NK-92 (cell line): ENCODE measurements around the gene PCK1.

Experiments
- DNase-seq: peaks from one replicate; lab custom pipeline; 2025; ENCODE audit not compliant: unreplicated experiment; lab: John Stamatoyannopoulos, UW

PCK1 gene

DNA sequence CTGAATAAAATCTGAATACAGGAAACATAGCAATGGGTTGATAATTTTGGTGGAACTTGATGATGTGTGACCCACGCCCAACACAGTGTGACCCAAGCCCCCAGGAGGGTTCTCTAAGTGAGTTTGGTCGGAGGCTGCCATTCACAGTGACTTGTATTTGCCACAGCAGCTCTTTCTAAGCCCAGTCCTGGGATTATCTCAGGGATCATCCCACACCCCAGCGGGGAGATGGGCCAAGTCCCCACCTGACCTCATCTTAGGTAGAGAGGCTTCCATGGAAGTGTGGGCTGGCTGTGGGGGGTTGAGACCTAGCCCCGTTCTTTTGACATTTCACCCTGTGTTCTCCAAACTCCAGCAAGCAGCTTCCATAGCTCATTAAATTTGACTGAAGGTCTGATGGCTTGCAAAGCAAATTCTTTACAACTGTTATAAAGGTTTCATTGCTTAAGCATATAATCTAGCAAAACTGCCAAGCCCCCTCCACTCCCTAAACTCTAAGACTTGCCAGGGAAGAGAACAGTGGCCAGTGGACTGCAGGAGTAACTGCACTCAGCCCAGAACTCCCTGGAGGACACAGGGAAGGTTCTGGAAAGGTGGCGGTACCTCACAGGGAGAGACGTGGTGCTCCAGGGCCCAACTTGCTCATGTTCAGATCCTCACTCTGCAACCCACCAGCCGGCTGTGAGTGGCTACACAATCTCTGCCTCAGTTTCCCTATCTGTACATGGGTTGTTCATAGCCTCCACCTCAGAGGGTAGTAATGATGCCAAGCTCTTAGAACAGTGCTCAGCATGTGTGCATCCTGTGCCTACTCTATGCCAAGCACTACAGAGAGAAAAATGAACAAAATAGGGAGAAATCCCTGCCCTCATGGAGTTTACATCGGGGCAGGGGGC, 1.0 kb upstream of the PCK1 start:
- no peak for DNase-seq

DNA sequence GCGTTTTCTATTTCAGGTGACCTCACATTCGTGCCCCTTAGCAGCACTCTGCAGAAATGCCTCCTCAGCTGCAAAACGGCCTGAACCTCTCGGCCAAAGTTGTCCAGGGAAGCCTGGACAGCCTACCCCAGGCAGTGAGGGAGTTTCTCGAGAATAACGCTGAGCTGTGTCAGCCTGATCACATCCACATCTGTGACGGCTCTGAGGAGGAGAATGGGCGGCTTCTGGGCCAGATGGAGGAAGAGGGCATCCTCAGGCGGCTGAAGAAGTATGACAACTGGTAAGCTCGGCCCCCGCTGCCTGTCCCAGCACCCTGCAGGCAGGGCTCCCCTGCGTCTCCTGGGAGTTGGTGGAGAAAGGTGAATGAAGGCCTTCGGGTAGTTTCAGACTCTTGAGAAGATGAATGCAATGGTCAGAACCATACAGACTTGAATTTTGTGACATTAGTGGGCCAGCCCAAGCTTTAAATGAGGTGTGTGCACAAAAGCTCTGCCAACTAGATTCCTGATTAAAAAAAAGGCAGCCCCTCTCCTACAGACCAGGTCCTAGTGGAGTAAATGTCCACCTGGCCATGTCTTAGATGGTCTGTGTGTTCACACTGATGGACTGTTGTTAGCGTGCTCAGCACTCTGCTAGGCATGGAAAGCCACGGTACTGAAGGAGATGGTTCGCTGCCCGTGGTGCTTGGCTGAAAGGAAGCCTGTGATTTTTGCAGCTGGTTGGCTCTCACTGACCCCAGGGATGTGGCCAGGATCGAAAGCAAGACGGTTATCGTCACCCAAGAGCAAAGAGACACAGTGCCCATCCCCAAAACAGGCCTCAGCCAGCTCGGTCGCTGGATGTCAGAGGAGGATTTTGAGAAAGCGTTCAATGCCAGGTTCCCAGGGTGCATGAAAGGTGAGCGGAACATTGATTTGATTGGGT, 708 bp downstream of the PCK1 start:
- no peak for DNase-seq

DNA sequence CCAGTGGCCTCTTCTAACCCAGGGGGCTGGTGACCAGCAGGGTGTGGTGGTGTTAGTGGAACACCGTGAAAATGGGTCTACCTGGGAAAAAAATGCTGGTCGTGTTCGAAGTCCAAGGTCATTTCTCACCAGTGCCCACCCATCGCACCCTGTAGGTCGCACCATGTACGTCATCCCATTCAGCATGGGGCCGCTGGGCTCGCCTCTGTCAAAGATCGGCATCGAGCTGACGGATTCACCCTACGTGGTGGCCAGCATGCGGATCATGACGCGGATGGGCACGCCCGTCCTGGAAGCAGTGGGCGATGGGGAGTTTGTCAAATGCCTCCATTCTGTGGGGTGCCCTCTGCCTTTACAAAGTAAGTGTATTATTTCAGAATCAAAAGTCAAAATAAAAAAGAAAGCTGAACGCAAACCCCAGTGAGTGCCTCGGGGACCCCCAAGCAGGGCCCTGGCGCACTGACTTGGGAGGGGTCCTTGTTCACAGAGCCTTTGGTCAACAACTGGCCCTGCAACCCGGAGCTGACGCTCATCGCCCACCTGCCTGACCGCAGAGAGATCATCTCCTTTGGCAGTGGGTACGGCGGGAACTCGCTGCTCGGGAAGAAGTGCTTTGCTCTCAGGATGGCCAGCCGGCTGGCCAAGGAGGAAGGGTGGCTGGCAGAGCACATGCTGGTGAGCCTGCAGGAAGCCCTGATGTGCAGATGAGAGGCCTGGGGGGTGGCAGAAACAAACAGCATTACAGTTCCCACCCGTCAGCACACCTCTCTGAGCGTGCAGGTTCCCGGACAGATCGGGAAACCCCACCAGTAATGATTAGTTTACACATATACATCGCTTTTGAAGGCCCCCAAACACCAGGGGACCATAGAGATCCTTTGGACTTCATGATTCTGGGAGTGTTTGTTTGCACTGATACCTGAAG, 1.9 kb downstream of the PCK1 start:
- no peak for DNase-seq

GRCh38 chr20:57563522-57563921, 2.6 kb downstream of the PCK1 start:
- no peak for DNase-seq

DNA sequence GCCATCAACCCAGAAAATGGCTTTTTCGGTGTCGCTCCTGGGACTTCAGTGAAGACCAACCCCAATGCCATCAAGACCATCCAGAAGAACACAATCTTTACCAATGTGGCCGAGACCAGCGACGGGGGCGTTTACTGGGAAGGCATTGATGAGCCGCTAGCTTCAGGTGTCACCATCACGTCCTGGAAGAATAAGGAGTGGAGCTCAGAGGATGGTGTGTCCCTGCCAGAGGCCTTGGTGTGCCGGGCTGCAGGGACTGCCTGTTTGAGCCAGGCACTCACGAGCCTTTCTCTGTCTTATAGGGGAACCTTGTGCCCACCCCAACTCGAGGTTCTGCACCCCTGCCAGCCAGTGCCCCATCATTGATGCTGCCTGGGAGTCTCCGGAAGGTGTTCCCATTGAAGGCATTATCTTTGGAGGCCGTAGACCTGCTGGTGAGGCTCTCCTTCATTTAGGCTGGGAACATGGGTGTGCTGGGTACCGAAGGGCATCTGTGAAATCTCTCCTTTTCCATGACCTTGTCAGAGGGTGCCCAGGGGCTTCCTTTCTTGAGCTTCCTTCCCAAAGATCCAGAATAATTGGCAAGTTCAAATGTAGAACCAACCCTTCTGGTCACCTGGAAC, 3.4 kb downstream of the PCK1 start:
- no peak for DNase-seq

GRCh38 chr20:57564951-57565642, 4.2 kb downstream of the PCK1 start:
- DNase-seq: no peak

GRCh38 chr20:57566399-57566798, 5.5 kb downstream of the PCK1 start:
- no peak for DNase-seq

GRCh38 chr20:57566803-57567459, 6.0 kb downstream of the PCK1 start:
- DNase-seq: no peak

DNA sequence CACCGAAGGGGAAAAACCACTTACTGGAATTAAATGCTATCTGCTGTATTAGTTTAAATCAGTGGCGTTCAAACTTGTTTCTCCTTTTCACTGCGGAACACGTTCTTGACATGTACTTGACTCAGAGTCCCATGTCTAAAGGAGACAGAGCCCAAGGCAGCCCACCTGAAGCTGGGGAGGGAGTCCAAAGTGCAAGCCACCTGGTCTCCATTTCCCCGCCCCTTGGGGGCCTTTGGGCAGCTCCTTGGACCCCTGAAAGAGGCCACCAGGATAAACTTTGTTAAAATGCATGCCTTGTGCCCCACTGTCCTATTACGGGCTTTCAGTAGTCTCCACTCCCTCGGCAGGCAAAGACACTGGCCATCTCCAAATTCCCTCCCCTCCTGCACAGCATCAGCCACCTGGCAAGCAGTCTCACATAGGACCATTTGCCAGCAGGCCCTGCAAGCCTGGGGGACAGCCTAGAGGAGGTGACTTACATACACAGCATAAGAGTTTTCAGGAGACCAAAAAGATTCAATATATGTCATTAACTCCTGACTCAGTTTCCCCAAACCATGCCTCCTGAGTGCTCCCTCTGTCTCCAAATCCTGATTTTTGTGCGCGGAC, 6.7 kb downstream of the PCK1 start:
- DNase-seq: no peak

- DNase-seq: no peak
These were observed 7.4 kb downstream of the PCK1 start for GRCh38 chr20:57568088-57568896.

DNA sequence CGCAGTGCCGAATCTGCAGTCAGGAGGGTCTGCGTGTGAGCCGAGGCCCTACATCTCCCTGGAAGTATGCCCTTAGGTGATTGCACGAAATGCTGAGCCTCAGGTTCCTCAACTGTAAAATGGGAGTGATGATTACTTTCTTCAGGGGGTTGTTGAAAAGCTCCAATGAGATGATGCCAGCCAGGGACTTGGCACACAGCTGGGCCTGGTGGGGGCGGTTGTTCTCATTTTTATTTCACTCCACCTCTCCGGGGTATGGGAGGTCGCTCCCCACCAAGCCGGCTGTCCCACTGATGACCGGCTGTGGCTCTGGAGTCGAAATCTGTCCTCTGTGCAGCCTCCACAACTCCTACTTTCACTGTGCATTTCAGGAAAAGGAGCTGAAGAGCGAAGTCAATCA, 8.1 kb downstream of the PCK1 start:
- DNase-seq: no peak

- no peak for DNase-seq
These were observed 9.4 kb downstream of the PCK1 start for GRCh38 chr20:57570145-57570850.

GRCh38 chr20:57570920-57571319, 10.0 kb downstream of the PCK1 start:
- no peak for DNase-seq

DNA sequence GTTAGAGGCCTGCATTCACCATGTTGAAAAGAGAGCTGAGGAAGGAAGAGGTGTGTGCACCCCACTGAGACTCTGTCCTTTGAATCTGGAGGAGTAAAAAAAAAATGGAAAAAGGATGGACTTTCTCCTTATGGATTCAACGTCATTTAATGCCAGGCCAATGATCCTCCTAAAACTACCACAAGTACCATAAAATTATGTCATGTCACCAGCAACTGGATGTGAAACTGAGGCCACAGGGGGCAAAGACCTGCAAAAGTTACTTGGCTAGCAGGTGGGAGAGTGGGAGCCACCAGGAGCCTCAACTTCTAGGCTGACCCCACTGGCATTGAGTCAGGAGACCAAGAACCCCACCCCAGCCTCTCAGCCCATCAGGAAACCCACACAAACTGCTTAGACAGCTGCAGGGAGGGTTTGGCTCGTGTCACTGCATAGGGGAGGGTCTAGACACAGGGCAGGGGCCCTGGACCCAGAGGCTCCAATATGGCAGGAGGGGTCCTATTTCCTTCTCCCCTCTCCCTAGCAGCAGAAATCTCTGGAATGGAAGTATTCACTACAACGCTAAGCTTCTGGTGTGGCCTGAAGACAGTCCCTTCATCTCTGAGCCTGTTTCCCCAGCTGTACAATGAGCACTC, 11.0 kb downstream of the PCK1 start:
- DNase-seq: no peak

- no peak for DNase-seq
These were observed 12.3 kb downstream of the PCK1 start for GRCh38 chr20:57573242-57573641.

DNA sequence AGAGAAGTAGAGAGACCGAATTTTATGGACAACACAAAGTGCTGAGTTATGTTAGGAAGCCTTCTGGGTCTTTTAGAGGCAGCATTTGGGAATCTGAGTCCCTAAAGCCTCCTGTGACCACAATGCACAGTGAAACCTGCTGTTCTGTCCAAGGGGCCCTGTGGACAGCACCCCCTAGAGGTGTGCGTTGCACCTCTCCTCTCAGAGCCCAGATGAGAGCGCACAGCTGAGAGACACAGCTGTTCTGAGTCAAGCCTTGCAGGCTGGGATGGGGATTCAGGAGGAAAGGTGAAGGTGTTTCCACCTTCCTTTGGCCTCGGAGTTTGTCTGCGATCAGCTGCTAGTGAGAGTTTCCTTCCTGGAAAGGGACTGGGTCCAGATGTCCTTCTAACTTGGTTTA, 13.0 kb downstream of the PCK1 start:
- no peak for DNase-seq

GRCh38 chr20:57574954-57575353, 14.0 kb downstream of the PCK1 start:
- DNase-seq: no peak
